Limb (tissue), 2 donors: ENCODE data around the gene OTX1.
"Not testable (repeated sequence)": the region's sequence is repeated elsewhere in the genome, so short reads cannot be mapped to it uniquely, and the experiment has no call there.

Source experiments
- DNase-seq, 2 donors: peaks; one replicate each; pipeline ENCODE4 v3.0.0-alpha.2; 2016; ENCODE audit errors: extremely low spot score in 2 of 2

The OTX1 gene

DNA sequence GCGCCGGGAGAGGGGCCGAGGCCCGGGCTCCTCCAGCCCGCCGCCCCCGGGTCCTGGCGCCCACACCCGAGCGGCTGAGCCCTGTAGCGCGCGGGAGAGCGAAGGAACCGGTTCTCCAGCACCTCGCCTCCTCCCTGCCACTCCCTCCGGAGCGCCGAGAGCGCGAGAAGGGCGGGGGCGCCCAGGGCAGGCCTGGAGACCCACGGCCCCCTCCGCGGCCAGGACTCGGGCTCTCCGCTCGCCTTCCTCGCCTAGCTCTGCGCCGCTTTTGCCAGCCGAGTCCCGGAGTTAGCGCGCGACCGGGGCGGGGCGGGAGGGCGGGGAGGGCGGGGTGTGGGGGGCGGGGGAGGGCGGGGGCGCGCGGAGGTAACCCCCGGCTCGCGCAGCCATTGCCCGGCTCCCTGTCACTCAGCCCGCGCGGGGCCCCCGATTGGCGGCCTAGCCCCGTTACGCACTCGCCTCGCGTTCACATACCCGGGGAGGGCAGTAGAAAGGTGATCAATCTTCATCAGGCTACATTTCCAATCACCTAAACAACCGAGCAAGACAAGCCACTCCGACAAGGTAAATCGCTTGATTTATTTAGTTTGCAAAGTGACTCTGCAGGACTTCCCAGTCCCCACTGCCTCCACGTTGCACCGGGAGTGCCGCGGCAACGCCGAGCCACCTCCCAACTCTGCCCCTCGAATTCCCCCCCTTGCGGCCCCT is at the start of gene OTX1:
Gene OTX1, plus strand, starts transcription at position 497 of the 708 bp plus-strand sequence. CDS start 2,161 bp downstream, outside the sequence.
- peak in 1 of 2 donors; percentile 69 for DNase-seq

DNA sequence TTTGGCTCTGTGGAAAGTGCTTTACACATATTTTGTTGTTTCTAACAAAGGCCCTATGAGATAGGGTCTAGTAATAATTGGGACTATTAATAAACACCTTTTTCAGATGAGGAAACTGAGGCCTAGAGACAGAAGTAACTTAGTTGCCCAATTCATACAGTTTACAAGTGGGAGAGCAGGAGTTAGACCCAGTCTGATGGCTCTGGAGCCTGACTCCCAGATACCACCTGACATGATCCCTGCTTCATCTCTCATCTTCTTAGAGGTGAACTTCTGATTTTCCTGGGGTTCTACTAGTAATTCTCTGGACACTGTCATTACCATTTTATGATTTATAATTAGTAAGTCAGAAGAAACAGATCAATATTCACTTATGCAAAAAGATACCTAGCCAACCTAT is 49.1 kb upstream of the OTX1 start:
- DNase-seq, result no peak

DNA sequence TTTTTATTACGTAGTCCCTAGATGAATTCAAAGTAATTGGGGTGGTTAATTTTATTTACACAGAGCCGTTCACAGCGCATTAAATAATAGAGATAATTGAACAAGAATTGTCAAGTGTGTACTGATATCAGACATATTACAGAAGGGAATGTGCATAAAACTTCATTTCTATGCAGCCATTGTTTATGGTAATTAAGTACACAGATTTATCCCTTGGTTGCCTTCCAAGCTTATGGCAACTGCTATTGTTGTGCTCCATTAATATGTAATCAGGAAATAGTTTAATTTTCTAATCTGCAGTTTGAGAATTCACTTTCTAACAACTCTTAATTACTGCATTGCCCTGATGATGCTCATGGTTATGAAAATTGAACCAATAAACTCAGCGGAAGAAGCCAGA is 47.3 kb upstream of the OTX1 start:
- DNase-seq, result no peak

DNA sequence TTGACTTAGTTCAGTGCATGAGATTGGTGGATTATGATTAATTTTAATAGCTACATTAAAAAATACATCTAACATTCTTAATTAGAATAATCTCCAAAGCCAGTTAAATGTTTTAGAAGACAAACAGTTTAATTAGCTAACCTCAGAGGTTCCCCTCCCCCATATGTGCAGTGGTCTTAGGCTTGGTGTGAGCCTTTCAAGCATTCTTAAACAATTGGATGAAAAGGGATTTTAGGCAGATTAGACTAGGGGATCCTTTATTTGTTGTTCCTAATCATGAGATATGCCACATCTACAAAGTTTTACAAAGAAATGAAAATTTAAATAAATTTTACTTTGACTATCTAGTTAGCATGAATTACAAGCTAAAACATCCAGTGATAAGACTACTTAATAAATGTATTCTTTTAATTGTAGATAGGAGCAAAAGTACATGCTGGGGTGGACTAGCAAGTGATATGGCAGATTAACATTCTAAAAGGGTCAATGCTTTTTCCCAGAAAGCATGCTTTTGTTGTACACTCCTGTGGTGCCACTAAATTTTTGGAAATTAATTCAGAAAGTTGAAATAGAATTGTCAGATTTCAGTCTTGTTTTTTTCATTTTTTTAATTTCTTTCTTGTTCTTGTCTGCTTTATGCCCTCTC is 42.7 kb upstream of the OTX1 start:
- no peak for DNase-seq

DNA sequence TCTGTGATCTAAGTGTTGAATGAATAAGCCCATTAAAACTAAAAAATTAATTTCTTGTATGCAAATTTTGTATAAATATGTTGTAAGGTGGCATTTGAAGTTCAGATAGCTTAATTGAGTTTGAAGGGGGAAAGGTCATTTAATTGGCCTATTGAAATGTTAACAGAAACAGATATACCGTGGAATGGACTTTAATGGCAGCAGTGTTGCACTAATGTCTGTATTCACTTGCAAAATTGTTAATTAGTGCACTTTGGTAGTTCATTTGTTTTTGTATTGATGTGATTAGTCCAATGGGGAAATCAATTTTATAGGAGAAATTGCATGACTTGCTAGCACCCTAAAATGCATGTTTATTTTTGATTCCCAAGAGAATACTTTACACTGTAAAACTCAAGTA is 41.8 kb upstream of the OTX1 start:
- DNase-seq, result no peak

DNA sequence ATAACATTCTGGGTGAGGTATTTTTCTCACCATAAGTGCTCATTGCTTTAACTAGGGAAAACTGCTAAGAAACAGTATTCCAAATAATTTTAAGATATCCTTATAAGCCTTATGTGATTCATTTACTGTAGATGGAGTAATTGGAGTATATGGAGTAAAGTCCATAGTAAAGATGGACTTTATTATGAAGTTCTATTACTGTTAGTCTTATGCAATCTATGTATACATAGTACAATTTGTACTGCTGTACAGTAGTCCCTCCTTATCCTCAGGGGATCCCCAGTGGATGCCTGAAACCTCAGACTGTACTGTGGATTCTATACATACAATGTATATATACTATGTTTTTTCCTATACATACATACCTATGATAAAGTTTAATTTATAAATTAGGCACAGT is 41.1 kb upstream of the OTX1 start:
- DNase-seq, result no peak

DNA sequence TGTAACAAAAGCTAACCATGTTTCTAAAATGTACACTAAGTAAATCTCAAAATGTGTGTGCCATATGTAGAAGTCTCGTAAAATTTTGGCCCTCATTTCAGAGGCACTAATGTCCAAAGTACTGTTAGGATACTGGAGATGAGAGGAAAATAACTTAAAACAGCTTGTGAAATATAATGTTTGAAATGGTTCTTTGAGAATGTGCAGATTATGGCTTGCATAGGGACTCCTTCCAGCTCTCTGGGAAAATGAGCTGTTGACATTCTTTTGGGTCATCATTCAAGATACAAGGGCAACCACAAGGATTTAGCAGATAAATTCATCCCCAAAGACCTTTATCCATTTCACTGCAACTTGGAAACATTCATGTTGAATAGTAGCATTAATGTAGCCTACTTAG is 38.1 kb upstream of the OTX1 start:
- DNase-seq, result peak in 1 of 2 donors; percentile 45

DNA sequence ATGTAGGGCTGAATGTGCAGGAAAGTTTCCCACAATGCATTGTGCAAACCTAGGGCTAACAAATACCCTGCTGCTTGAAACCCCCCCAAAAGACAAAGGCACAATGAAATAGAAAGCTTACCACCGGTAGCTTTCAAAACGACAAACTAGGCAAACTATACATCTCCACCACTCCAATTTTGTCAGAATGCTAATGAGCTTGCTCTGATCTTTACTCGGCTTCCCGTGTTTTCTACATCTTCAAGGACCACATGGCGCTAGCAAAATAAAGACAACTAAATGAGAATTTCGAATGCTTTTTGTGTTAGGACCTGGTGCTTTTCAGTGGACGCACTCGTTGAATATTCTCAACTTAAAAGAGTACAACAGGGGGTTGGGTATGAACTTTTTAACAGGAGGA is 37.2 kb upstream of the OTX1 start:
- DNase-seq, result no peak

DNA sequence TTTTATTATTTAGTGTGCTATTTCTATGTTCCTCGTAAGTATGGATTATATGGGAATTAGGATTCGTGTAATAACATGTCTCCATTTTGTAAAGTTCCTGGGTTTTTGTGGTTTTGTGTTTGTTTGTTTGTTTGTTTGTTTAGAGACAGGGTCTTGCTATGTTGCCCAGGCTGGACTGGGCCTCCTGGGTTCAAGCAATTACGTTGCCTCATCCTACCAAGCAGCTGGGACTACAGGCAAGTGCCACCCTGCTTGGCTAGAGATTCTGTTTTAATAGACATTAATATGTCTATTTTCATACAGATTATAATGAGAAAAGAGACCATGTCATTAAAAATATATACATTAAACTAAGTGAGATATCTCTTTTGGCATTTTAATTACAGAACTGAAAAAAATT is 35.2 kb upstream of the OTX1 start:
- no peak for DNase-seq

DNA sequence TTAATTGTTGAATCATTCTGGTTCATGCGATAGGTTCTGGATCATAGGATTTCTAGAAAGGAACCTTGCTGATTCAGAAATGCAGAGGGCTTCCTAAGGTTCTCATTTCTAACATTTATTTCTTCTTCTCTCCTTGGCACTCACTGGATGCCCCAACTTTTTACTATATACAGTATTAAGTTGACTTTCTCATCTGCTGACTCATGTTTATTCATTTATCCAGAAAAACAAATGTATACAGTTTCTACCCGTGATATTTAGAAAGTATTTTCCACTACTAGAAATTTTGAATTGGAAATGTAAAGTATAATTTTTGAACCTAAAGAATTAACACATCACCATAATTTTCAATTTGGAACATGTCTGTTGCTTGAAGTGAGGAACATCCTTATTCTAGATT is 32.2 kb upstream of the OTX1 start:
- DNase-seq, result no peak

DNA sequence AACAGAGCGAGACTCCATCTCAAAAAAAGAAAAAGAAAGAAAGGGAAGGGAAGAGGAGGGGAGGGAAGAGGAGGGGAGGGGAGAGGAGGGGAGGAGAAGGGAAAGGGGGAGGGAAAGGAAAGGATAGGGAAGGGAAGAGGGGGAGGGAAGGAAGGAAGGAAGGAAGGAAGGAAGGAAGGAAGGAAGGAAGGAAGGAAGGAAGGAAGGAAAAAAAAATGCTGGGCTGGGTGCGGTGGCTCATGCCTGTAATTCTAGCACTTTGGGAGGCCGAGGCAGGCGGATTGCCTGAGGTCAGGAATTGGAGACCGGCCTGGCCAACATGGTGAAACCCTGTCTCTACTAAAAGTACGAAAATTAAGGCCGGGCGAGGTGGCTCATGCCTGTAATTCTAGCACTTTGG is 30.9 kb upstream of the OTX1 start:
- DNase-seq, result not testable (repeated sequence)

DNA sequence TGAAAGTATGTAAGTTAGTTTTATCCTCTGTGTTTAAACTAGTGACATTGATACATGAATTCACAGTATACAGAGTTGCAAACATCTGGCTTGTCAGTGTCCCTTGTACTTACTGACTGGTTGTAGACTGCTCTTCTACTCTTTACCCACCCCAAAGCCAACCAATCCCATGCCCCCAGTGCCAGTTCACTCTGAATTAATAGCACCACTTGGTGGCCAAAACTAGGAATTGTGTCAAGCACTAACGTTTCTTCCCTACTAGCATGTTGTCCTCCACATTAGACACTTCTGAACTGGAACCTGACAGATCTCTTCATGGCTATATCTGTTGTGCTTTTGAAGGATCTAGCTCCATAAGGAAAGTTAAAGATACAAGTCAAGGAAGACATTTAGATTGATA is 27.2 kb upstream of the OTX1 start:
- DNase-seq, result no peak

DNA sequence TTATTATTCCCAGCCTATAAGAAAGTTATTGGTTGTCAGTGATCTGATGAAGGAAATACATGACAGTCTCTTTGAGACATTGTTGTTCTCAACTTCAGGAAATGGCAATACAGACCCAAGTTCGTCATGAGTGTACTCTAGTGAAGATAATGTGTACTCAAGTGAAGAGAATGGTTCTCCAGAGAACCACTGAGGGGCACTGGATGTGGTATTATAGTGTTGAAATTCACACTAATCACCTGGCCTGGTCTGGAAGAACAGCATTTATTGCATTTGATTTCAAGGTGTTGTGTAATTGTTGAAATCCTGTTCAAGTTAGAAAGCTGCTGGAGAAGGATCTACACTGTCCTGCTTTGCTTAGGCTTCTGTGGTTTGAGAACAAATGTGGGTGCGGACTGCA is 23.4 kb upstream of the OTX1 start:
- no peak for DNase-seq

DNA sequence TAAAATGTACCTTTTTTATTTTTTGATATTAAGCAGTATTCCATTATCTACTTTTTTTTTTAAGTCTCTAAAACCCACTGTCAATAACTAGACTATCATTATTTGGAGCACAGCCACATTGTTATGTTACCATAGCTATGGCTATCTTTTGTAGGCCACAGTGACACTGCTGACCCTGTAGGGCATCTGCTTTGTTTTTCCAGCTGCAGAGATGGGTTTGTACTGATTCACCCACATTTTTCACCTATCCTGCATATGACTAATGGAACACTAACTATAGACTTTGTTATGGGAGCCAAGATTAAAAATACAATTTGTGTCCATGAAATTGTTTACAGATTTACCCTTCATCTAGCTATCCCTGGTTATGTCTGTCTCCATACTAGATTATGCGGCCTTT is 21.6 kb upstream of the OTX1 start:
- DNase-seq, result no peak

DNA sequence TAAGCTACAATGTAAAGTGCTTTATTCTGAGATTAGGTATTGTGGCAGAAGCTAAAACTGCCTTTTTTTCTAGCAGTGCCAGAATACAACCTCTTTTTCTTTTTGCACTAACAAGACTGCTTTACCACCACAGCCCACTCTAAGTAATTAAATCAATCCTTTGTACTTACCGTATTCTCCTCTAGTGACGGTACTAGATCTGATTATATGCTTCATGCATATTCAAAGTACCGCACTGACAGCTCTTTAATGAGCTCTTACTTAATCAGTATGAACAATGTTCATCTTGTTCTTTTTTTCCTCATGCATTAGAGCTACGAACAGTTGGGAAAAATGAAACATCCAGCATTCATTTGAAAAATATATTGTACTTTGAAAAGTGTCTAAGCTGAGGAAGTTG is 16.1 kb upstream of the OTX1 start:
- no peak for DNase-seq

DNA sequence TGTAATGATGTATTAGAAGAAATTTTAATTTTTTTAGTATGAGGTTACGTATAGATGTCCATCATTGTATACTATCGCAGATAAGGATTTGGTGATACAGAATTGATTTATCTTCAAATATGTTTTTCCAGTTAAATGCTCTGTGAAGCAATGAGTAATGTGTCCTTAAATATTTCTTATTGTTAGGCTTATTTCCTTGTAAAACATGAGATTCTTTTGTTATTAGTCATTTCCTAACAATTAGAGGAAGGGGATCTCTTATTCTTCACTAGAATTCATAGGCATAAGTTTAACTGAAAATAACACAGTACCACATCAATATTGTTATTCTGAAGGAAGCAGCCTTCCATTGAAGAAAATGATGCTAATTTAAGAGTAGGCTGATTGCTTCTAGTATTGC is 15.5 kb upstream of the OTX1 start:
- no peak for DNase-seq

DNA sequence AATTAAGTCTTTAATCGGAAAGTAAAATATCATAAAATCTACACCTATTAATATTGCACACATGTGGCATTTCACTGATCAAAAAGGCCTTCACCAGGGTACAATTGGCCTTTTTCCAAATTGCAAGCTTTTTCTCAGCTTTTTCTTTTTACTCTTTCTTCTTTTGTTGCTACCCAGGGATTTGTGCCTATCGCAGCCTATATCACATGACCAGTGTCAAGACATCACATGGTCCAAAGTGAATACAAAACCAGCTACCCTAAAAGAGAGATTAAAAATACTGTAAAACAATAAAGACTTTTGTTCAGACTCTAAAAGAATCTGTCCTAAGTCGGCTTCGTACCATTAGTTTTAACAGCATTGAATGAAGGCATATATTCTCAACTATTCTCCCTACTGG is 15.0 kb upstream of the OTX1 start:
- DNase-seq, result no peak

DNA sequence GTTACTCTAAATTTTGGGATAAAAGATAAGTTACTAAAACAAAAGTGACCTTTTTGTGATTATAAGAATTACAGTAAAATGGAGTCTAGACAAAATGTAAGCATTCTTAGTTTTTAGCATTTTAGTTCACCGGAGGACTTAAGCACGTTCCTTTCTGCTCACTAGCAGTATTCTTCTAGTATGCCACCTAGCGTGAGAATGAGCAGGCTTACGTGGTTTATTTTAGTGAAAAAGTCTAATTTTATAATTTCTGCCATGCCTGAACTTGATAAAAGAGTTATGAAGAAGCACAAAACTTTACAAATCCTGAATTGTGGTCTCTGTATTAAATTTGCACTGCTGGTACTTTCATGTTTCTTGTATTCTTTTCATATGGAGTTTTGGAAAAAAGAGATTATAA is 12.6 kb upstream of the OTX1 start:
- DNase-seq, result no peak

DNA sequence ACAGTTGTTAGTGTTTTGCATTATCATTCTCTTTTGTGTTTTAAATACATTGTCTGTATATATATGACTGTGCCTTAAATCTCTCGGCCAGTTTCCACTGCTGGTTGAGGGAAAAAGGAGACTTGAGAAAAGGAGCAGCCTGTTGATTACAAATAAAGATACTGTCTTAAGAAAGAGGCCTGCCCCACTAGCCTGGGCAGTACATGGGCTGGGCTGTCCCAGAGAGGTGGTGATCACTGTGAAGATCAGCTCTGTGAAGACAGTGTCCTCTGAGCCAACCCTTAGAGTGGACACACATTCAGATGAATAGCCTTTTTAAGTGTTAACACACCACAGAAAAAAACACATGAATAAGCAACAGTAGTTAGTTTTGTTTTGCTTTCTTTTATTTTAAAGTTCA is 10.0 kb upstream of the OTX1 start:
- no peak for DNase-seq

DNA sequence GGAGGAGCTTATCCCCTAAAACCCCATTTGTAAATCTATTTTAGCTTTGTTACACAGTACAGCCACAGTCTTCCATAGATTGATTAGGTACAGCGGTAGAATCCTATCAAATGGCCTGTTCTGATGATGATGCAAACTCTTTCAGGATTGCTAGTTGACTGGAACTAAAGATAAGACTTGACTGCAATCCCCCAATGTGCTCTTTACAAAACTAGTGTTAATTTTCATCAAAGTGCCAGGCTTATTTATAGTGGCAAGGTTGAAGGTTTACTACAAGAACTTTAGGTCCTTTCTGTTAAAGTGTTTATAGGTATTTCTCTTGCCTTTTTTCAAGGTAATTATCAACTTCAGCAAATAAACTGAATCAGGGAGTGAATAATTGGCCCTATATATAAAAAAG is 9.0 kb upstream of the OTX1 start:
- no peak for DNase-seq

DNA sequence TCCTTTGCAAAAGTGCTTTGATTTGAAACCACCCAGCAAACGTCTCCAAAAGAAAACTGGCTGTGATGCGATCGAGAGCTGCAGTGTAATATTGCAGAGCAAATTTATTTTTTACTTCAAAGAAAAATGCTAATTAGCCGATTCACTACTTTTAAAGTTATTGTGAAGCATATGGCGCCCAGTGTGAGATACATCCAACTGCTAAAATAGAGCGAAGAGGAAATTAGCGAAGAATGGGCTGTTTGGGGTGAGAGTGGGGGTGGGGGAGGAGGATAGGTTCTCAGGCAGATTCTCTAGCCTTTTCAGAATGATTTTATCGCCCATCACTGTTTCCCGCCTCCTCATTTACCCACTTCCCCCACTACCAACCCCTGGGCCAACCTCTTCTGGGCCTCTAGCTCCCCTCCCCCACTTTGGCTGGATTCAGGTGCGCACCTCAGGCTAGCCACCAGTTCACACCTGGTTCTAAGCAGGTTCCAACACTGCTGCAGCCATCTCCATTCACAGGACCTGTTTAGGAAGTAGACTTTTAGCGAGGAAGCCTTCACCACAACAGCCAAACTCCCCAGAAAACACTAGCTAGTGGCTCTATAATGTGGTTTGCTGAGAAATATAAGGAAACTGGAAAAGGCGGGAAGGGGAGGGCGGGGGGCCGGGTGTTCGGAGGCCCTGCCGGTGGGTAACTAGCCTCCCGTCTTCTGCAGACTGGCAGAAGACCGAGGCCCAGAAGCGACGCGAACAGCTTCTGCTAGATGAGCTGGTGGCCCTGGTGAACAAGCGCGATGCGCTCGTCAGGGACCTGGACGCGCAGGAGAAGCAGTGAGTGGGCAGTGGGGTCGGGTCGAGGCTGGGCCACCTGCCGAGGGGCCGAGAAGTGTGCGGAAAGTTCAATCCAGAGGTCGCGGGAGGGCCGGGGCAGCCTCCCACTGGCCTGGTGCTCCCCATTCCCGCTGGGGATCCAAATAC is 6.0 kb upstream of the OTX1 start:
- DNase-seq, result peak in 1 of 2 donors; percentile 30

DNA sequence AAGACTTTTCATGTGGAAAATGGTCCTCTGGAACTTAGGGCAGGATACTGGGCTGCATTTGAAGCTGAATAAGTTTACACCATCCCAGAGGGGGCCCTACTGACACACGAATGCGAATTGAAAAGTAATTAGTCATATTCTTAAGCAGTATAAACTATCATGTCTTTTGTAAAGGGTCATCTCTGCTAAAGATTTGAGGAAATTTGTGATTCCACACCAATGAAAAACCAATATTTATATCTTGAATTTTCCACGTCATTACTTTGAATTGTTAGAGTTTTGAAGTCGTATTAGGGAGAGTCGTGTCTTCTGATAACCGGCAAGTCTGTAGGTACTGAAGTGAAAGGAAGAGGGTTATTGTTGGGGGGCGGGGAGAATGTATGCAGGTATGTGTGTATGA is 4.1 kb upstream of the OTX1 start:
- no peak for DNase-seq
